Measurements from ENCODE around the gene PLXNB3. TPM values are rescaled to one million over a fixed set of nuclear protein-coding genes. Genes with fewer than 3 reads are reported as not detected.

Gene PLXNB3
- total RNA-seq, 1 donor from 2014 or later, result not detected

DNA sequence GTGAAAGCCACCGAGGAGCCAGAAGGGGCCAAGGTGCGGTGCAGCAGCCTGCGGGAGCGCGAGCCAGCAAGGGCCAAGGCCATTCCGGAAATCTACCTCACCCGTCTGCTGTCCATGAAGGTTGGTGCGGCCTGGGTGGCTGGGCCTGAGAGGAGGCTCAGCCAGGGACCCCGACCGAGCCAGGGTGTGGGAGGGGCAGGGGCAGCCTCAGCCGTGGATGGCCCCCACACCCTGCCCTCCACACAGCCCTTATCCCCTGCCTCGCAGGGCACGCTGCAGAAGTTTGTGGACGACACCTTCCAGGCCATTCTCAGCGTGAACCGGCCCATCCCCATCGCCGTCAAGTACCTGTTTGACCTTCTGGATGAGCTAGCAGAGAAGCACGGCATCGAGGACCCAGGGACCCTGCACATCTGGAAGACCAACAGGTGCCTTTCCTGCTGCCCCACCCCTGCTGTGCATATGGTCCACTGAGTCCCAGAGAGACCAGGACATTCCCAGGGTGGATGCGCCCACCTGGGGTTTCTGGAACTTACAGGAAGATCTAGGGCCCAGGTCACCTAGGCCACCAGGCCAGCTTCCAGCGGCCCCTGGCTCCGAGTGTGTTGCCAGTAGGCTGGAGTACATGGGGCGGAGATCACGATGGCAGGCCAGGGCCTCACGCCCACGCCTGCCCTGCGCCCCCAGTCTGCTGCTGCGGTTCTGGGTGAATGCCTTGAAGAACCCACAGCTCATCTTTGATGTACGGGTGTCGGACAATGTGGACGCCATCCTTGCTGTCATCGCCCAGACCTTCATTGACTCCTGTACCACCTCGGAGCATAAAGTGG lies 13.4 kb downstream of the PLXNB3 start:
- DNase-seq (no peak), ATAC-seq (ENCODE audit: low read depth) (no peak)
- H3K9me3 Mint-ChIP-seq, result no peaks in the 10 kb centered on the region
- no peaks in the 10 kb centered on the region for H3K36me3 Mint-ChIP-seq (ENCODE audit: low read depth)
- H3K4me3 Mint-ChIP-seq, result no peak overlapping the region
- intact Hi-C loops (cut with micrococcal nuclease), result no loop called here
- no peak overlapping the region for H3K27ac Mint-ChIP-seq
- peaks cover 4% of the 10 kb centered on the region for H3K4me1 Mint-ChIP-seq
- TF ChIP-seq, protein P1, sequence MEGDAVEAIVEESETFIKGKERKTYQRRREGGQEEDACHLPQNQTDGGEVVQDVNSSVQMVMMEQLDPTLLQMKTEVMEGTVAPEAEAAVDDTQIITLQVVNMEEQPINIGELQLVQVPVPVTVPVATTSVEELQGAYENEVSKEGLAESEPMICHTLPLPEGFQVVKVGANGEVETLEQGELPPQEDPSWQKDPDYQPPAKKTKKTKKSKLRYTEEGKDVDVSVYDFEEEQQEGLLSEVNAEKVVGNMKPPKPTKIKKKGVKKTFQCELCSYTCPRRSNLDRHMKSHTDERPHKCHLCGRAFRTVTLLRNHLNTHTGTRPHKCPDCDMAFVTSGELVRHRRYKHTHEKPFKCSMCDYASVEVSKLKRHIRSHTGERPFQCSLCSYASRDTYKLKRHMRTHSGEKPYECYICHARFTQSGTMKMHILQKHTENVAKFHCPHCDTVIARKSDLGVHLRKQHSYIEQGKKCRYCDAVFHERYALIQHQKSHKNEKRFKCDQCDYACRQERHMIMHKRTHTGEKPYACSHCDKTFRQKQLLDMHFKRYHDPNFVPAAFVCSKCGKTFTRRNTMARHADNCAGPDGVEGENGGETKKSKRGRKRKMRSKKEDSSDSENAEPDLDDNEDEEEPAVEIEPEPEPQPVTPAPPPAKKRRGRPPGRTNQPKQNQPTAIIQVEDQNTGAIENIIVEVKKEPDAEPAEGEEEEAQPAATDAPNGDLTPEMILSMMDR (IDR thresholded peaks at IDR 0.05), result no peak
- ChIA-PET POLR2A (no interaction called here), CTCF (no interaction called here)
- peaks cover 3% of the 10 kb centered on the region for H3K27me3 Mint-ChIP-seq

DNA sequence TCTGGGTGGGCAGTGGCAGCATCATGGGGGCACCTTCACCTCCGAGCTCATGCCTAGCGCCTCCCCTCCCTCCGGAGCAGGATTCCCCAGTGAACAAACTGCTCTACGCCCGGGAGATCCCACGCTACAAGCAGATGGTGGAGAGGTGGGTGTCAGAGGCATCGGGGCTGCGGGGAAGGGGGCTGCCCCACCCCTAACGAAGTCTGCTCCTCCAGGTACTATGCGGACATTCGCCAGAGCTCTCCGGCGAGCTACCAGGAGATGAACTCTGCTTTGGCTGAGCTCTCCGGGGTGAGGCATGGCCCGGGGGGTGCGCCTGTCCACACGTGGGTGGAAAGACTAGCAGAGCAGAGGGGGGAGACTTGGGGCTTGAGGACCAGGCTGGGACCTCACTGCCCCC lies 14.1 kb downstream of the PLXNB3 start:
- Mint-ChIP-seq H3K36me3 (ENCODE audit: low read depth) (no peaks in the 10 kb centered on the region), H3K27me3 (peaks cover 3% of the 10 kb centered on the region), H3K9me3 (no peaks in the 10 kb centered on the region), H3K27ac (no peak overlapping the region), H3K4me3 (no peak overlapping the region), H3K4me1 (peaks cover 4% of the 10 kb centered on the region)
- ATAC-seq (ENCODE audit: low read depth) (no peak), DNase-seq (no peak)
- POLR2A ChIA-PET, result no interaction called here
- intact Hi-C loops (cut with micrococcal nuclease), result no loop called here
- CTCF ChIA-PET, result interaction anchor here (1.2 kb wide), 1 partner anchor 147 kb away, joined by 3 read pairs; no protein-coding TSS in a partner anchor
- TF ChIP-seq, protein P1 (IDR thresholded peaks at IDR 0.05), result no peak

DNA sequence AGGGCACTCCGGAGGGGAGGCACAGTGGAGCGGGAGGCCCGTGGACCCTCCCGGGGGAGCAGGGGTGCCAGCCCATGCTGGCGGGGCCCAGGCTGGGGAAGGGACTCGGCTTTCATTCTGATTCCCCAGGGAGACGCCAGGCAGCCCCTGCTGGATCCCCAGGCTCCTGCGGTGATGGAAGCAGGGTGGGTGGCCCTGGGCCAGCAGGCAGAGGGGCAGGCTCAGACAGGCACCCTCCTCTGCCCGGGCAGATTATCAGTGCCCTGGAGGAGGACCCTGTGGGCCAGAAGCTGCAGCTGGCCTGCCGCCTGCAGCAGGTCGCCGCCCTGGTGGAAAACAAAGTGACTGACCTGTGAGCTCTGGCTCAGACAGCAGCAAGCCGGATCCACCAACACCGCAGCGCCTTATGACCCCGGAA lies 14.6 kb downstream of the PLXNB3 start:
- Mint-ChIP-seq H3K27ac (no peak overlapping the region), H3K9me3 (no peaks in the 10 kb centered on the region), H3K36me3 (ENCODE audit: low read depth) (no peaks in the 10 kb centered on the region), H3K4me3 (no peak overlapping the region), H3K27me3 (peaks cover 3% of the 10 kb centered on the region), H3K4me1 (peaks cover 4% of the 10 kb centered on the region)
- CTCF ChIA-PET, result interaction anchor here (1.2 kb wide), 1 partner anchor 147 kb away, joined by 3 read pairs; no protein-coding TSS in a partner anchor
- POLR2A ChIA-PET, result no interaction called here
- DNase-seq, result no peak
- intact Hi-C loops (cut with micrococcal nuclease), result no loop called here
- TF ChIP-seq, protein P1 (IDR thresholded peaks at IDR 0.05), result no peak
- ATAC-seq (ENCODE audit: low read depth), result no peak

DNA sequence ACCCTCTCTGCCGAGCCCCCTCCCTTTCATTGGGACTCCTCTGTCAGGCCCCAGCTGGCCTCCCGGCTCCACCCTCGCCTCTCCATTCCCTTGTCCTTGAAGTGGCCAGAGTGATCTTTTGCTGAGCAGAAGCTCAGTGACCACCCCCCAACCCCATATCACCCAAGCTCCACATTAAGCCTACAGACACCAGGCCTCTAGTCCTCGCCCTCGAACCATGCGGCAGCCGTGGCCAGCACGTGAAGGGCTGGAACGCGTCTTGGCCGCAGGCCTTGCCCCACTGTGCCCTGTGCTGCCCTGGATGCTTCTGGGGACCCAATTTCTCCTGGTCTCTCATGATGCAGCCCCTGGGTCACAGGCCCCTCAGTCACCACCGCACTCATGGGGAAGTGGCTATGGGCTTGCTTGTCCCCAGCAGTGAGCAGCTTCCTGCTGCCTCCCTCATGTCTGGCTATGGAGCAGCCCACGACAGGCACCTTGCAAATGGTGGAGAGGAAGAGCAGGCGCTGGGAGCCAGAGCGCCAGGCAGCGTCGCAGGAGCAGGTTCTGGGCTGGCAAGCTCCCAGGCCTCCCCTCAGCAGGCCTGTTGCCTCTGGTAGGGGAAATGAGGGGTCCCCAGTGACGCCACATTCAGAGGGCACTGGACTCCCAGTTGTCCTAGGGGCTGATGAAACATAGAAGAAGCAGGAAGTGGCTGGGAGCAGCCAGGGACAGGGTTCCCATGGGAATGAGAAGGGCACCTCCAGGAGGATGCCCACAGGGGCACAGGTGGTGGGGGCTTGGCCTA lies 16.0 kb downstream of the PLXNB3 start:
- CTCF ChIA-PET, result no interaction called here
- TF ChIP-seq, protein P1 (IDR thresholded peaks at IDR 0.05), result no peak
- Mint-ChIP-seq H3K36me3 (ENCODE audit: low read depth) (peaks cover 2% of the 10 kb centered on the region), H3K4me3 (no peak overlapping the region), H3K27ac (no peak overlapping the region), H3K4me1 (peaks cover 4% of the 10 kb centered on the region), H3K27me3 (peaks cover 3% of the 10 kb centered on the region), H3K9me3 (no peaks in the 10 kb centered on the region)
- ATAC-seq (ENCODE audit: low read depth) (no peak), DNase-seq (no peak)
- POLR2A ChIA-PET, result interaction anchor here (0.6 kb wide), 1 partner anchor 14 kb away, joined by 3 read pairs; the partner anchor contains the start of genes IDH3G and SSR4
- intact Hi-C loops (cut with micrococcal nuclease), result no loop called here
